Endothelial cell of umbilical vein (primary cell): ENCODE data around the gene ONECUT2. TPM values are rescaled to one million over a fixed set of nuclear protein-coding genes. Genes with fewer than 3 reads are reported as not detected.

Experiments
- BruUV-seq: library from RNA; stranded (reverse); fragments of 400-500 nt; replicated peaks from 2 replicates; lab custom pipeline; 2021; lab: Mats Ljungman, UMichigan
- CTCF ChIA-PET: fragments of 300-600, 350-600 bp; sonication (Branson Sonifier 250); formaldehyde crosslinking; loops from one replicate; lab custom pipeline; 2021; ENCODE audit warnings: antibody characterized with exemption, inconsistent platforms; lab: Charles Lee
- POLR2A ChIA-PET: fragments of 300-600, 350-600 bp; sonication (Branson Sonifier 250); formaldehyde crosslinking; loops from one replicate; lab custom pipeline; 2021; ENCODE audit warnings: antibody characterized with exemption, inconsistent platforms; lab: Charles Lee
- DNase-seq: peaks from one replicate; pipeline ENCODE4 v3.0.0-alpha.2; 2011; ENCODE audit warnings: low read depth, low spot score
- FAIRE-seq: peaks from 2 replicates; lab custom pipeline; 2011; peaks lifted over from hg19 to GRCh38; lab: Jason Lieb, UNC
- H2AFZ ChIP-seq: 2 replicates; pipeline ENCODE4 v1.6.0; 2012; ENCODE audit warnings: low read depth, low read length, control low read depth, inconsistent platforms
- H3K27ac ChIP-seq: 2 replicates; pipeline ENCODE4 v1.5.1; 2011; ENCODE audit warnings: low read depth, mild to moderate bottlenecking, control low read depth, low read length, moderate library complexity; ENCODE audit not compliant: insufficient read depth
- H3K27me3 ChIP-seq, 2 experiments: 2 replicates each; pipeline versions ENCODE4 v1.6.0 to v1.6.1; 2011; ENCODE audit warnings: low read length in 2 of 2, mixed read lengths in 1 of 2; ENCODE audit not compliant: control insufficient read depth in 2 of 2, insufficient read depth in 2 of 2
- H3K36me3 ChIP-seq, 2 experiments: 2 replicates in 1 of 2; 3 replicates in 1 of 2; pipeline ENCODE4 v1.5.1; 2011; ENCODE audit warnings: low read length in 2 of 2, mild to moderate bottlenecking in 1 of 2, moderate library complexity in 1 of 2; ENCODE audit not compliant: control insufficient read depth in 2 of 2, insufficient read depth in 2 of 2; ENCODE audit errors: extremely low read depth in 1 of 2
- H3K4me1 ChIP-seq: 3 replicates; pipeline ENCODE4 v1.5.1; 2011; ENCODE audit warnings: mild to moderate bottlenecking, low read length; ENCODE audit not compliant: control insufficient read depth, insufficient read depth; ENCODE audit errors: extremely low read depth
- H3K4me2 ChIP-seq: 2 replicates; pipeline ENCODE4 v1.6.1; 2011; ENCODE audit warnings: low read length, control low read depth, mixed read lengths; ENCODE audit not compliant: insufficient read depth
- H3K4me3 ChIP-seq, 3 experiments: fragments of 200-600 bp in 1 of 3; sonication (generic), shearing (Covaris generic) in 1 of 3; replicated peaks in 1 of 3; 2 replicates each; pipeline ENCODE4 v1.5.1; 2011 to 2016; ENCODE audit warnings: control low read depth in 3 of 3, low read length in 3 of 3, mild to moderate bottlenecking in 2 of 3, inconsistent platforms in 1 of 3, low read depth in 1 of 3, moderate library complexity in 1 of 3; ENCODE audit not compliant: insufficient read depth in 1 of 3
- H3K79me2 ChIP-seq: 2 replicates; pipeline ENCODE4 v1.6.0; 2012; ENCODE audit warnings: low read length, inconsistent platforms; ENCODE audit not compliant: control insufficient read depth, insufficient read depth
- H3K9ac ChIP-seq: replicated peaks from 2 replicates; pipeline ENCODE3; 2011; ENCODE audit warnings: low read length, control low read depth; ENCODE audit not compliant: insufficient read depth; ENCODE audit errors: extremely low read depth
- H3K9me1 ChIP-seq: replicated peaks from 3 replicates; pipeline ENCODE4 v1.6.0; 2011; ENCODE audit warnings: mild to moderate bottlenecking, low read length; ENCODE audit not compliant: control insufficient read depth, insufficient read depth; ENCODE audit errors: extremely low read depth
- H3K9me3 ChIP-seq: replicated peaks from 2 replicates; pipeline ENCODE4 v1.5.1; 2012; ENCODE audit warnings: low read length, inconsistent platforms; ENCODE audit not compliant: control insufficient read depth, insufficient read depth
- H4K20me1 ChIP-seq: replicated peaks from 2 replicates; pipeline ENCODE3; 2011; ENCODE audit warnings: mild to moderate bottlenecking, low read length; ENCODE audit not compliant: control insufficient read depth, insufficient read depth; ENCODE audit errors: extremely low read depth
- EZH2 ChIP-seq: IDR thresholded peaks from 2 replicates; pipeline ENCODE4 v1.6.1; 2012; ENCODE audit warnings: borderline replicate concordance, low read depth, mild to moderate bottlenecking, moderate library complexity, low read length, inconsistent platforms; ENCODE audit not compliant: severe bottlenecking
- FOS ChIP-seq: IDR thresholded peaks from 2 replicates; pipeline ENCODE4 v1.6.1; 2011; ENCODE audit warnings: mild to moderate bottlenecking, low read length, moderate library complexity, borderline replicate concordance; ENCODE audit not compliant: insufficient read depth
- dilution Hi-C: fragments of 300-500 bp; cut with MboI; formaldehyde crosslinking; loops from one replicate; pipeline ENCODE4 v1.15.0; 2019; ENCODE audit warnings: low sequenced_read_pairs; ENCODE audit not compliant: extremely low pct_ligation_motif_present
- intact Hi-C: fragments of 100-400 bp; cut with micrococcal nuclease; formaldehyde crosslinking; loops from one replicate; pipeline ENCODE4 v1.10.0; 2022
- polyA plus RNA-seq, 4 experiments: library from polyadenylated mRNA; depleted of rRNA in 3 of 4; stranded (reverse) in 3 of 4; unstranded in 1 of 4; fragments of >200 nt; gene quantifications; 2 replicates each; pipeline versions ENCODE4 v1.2.1 to v1.2.3, GENCODE V29; 2011 to 2012; ENCODE audit warnings: missing spikeins in 1 of 4
- total RNA-seq: library from RNA; stranded (reverse); gene quantifications from 2 replicates; pipeline ENCODE4 v1.2.3, GENCODE V29; 2021
- TF ChIP-seq, protein P1 (sequence below): IDR thresholded peaks from 2 replicates; pipeline ENCODE4 v1.6.1; 2011; ENCODE audit not compliant: insufficient read depth, insufficient read length
- TF ChIP-seq, protein P2 (sequence below), 2 donors: IDR thresholded peaks; 1 replicate in 1 of 2; 2 replicates in 1 of 2; pipeline ENCODE4 v1.5.1; 2011; ENCODE audit warnings: low read length in 2 of 2, mild to moderate bottlenecking in 2 of 2, moderate library complexity in 2 of 2, control low read depth in 1 of 2, inconsistent platforms in 1 of 2, low read depth in 1 of 2; ENCODE audit not compliant: insufficient read depth in 1 of 2; ENCODE audit errors: extremely low read depth in 1 of 2

The ONECUT2 gene
- total and polyA plus RNA-seq, 2 donors (not counting 3 experiments of a cell fraction or from before 2014, with no cell fraction given), result 0.01 to 0.62 TPM

DNA sequence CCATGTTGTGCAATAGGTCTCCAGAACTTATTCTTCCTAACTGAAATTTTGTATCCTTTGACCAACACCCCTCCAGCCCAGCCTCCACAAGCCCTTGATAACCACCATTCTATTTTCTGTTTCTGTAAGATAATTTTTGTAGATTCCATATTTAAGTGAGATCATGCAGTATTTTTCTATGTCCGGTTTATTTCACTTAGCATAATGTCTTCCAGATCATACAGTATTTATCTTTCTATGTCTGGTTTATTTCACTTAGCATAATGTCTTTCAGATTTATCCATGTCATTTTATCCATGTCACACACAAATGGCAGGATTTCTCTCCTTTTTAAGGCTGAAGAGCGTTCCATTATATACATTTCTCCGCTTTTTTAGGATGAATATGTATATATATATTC lies 24.4 kb upstream of the ONECUT2 start:
- Histone ChIP-seq H3K27ac (no peak overlapping the region), H3K79me2 (no peaks in the 10 kb centered on the region), H3K9me3 (no peaks in the 10 kb centered on the region), H3K4me3 (no peak overlapping the region), H3K27me3 (no peaks in the 10 kb centered on the region), H3K9ac (no peak overlapping the region), H3K4me1 (no peaks in the 10 kb centered on the region), H3K4me2 (no peak overlapping the region), H4K20me1 (no peaks in the 10 kb centered on the region), H2AFZ (no peak overlapping the region), H3K9me1 (no peaks in the 10 kb centered on the region), H3K36me3 (no peaks in the 10 kb centered on the region)
- intact Hi-C loops, result loop anchor here (1.0 kb wide), 1 partner anchor 29 kb away; no protein-coding TSS in a partner anchor
- no peak for FAIRE-seq
- ChIA-PET CTCF (no interaction called here), POLR2A (no interaction called here)
- dilution Hi-C loops, result no loop called here
- TF ChIP-seq FOS (no peak), EZH2 (no peak)
- TF ChIP-seq, protein P1, sequence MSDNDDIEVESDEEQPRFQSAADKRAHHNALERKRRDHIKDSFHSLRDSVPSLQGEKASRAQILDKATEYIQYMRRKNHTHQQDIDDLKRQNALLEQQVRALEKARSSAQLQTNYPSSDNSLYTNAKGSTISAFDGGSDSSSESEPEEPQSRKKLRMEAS, result no peak
- no peak for DNase-seq
- no TSS peak for BruUV-seq

DNA sequence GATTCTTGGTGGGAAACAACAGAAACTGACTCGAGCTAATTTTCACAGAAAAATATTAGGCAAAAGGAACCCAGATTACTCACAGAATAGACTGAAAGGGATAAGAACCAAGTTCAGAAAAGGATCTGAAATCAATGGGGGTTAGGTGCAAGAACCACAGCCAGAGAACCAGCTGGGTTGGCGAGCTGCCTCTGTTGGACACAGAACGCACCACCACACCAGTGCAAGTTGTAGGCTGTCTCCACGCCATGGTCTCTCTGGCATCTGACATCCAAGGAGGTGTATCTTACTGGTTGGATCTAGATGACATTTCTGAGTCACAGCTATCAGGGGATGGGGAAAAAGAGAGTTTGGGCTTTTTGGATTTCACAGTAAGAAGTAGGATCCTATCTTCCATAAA lies 18.6 kb upstream of the ONECUT2 start:
- ChIA-PET CTCF (no interaction called here), POLR2A (no interaction called here)
- H3K4me3 ChIP-seq, result no peak overlapping the region
- no peak overlapping the region for H3K9ac ChIP-seq
- H3K27me3 ChIP-seq, result peaks cover 0 to 2% of the 10 kb centered on the region in 2 experiments
- no peak for FAIRE-seq
- no peak overlapping the region for H2AFZ ChIP-seq
- intact Hi-C loops (no loop called here), dilution Hi-C loops (no loop called here)
- H4K20me1 ChIP-seq, result no peaks in the 10 kb centered on the region
- no peak overlapping the region for H3K27ac ChIP-seq
- DNase-seq, result no peak
- H3K9me3 ChIP-seq, result no peaks in the 10 kb centered on the region
- no peak overlapping the region for H3K4me2 ChIP-seq
- H3K4me1 ChIP-seq, result no peaks in the 10 kb centered on the region
- no peaks in the 10 kb centered on the region for H3K9me1 ChIP-seq
- H3K79me2 ChIP-seq, result no peaks in the 10 kb centered on the region
- TF ChIP-seq, protein P1, result no peak
- no peak for TF ChIP-seq EZH2
- TF ChIP-seq, protein P2, sequence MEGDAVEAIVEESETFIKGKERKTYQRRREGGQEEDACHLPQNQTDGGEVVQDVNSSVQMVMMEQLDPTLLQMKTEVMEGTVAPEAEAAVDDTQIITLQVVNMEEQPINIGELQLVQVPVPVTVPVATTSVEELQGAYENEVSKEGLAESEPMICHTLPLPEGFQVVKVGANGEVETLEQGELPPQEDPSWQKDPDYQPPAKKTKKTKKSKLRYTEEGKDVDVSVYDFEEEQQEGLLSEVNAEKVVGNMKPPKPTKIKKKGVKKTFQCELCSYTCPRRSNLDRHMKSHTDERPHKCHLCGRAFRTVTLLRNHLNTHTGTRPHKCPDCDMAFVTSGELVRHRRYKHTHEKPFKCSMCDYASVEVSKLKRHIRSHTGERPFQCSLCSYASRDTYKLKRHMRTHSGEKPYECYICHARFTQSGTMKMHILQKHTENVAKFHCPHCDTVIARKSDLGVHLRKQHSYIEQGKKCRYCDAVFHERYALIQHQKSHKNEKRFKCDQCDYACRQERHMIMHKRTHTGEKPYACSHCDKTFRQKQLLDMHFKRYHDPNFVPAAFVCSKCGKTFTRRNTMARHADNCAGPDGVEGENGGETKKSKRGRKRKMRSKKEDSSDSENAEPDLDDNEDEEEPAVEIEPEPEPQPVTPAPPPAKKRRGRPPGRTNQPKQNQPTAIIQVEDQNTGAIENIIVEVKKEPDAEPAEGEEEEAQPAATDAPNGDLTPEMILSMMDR (IDR thresholded peaks at IDR 0.05; ENCODE audit: extremely low read depth in 1 of 2, insufficient read depth in 1 of 2, low read depth in 1 of 2, low read length in 2 of 2), result no peak
- H3K36me3 ChIP-seq, result no peaks in the 10 kb centered on the region
- BruUV-seq, result no TSS peak
